Renal pelvis (tissue), 4 donors: Measurements from ENCODE around the gene MAPKBP1. TPM values are rescaled to one million over a fixed set of nuclear protein-coding genes. Genes with fewer than 3 reads are reported as not detected.
"Not testable (repeated sequence)": the region's sequence is repeated elsewhere in the genome, so short reads cannot be mapped to it uniquely, and the experiment has no call there.

Experiments used
- DNase-seq: peaks from one replicate; pipeline ENCODE4 v3.0.0-alpha.2; 2013
- polyA plus RNA-seq, 3 donors: library from polyadenylated mRNA; unstranded; fragments of 120-200 nt; gene quantifications; one replicate each; pipeline ENCODE4 v1.2.1, GENCODE V29; 2013; ENCODE audit not compliant: insufficient read length in 3 of 3

The MAPKBP1 gene
- polyA plus RNA-seq, 3 donors: 11.7 to 19.8 (median 19.2) TPM

- no peak for DNase-seq
Measured at GRCh38 chr15:41825572-41826535, 51.6 kb downstream of the MAPKBP1 start.

GRCh38 chr15:41827290-41827879 is 53.1 kb downstream of the MAPKBP1 start:
- DNase-seq: no peak

- peak; percentile 87 for DNase-seq
Measured at GRCh38 chr15:41827880-41828806, 53.9 kb downstream of the MAPKBP1 start, which contains the start of gene JMJD7. Gene JMJD7 (plus strand): TSS chr15:41828092. CDS start chr15:41828125, 33 bp downstream.

- no peak for DNase-seq
Measured at GRCh38 chr15:41828807-41829141, 54.5 kb downstream of the MAPKBP1 start.

GRCh38 chr15:41829959-41830646 is 55.8 kb downstream of the MAPKBP1 start:
- no peak for DNase-seq

- not testable (repeated sequence) for DNase-seq
Measured at GRCh38 chr15:41831291-41831690, 57.0 kb downstream of the MAPKBP1 start.

GRCh38 chr15:41832208-41832607 is 57.9 kb downstream of the MAPKBP1 start:
- DNase-seq: no peak

- DNase-seq: no peak
Measured at GRCh38 chr15:41832875-41833274, 58.6 kb downstream of the MAPKBP1 start.

- DNase-seq: no peak
Measured at GRCh38 chr15:41834096-41834495, 59.8 kb downstream of the MAPKBP1 start.

GRCh38 chr15:41836073-41836472 is 61.8 kb downstream of the MAPKBP1 start:
- DNase-seq: no peak

GRCh38 chr15:41836713-41837454 is 62.6 kb downstream of the MAPKBP1 start:
- no peak for DNase-seq

- DNase-seq: no peak
Measured at GRCh38 chr15:41838400-41838897, 64.2 kb downstream of the MAPKBP1 start, which contains the start of gene PLA2G4B. Gene PLA2G4B (plus strand): TSS chr15:41838847. CDS start chr15:41838914, 67 bp downstream.

- DNase-seq: no peak
Measured at GRCh38 chr15:41839781-41840491, 65.7 kb downstream of the MAPKBP1 start.

- no peak for DNase-seq
Measured at GRCh38 chr15:41840673-41841072, 66.4 kb downstream of the MAPKBP1 start.

- DNase-seq: no peak
Measured at GRCh38 chr15:41841131-41841530, 66.8 kb downstream of the MAPKBP1 start.

GRCh38 chr15:41842229-41842628 is 67.9 kb downstream of the MAPKBP1 start:
- no peak for DNase-seq

GRCh38 chr15:41843571-41843970 is 69.3 kb downstream of the MAPKBP1 start:
- DNase-seq: no peak

- DNase-seq: no peak
Measured at GRCh38 chr15:41844814-41845213, 70.5 kb downstream of the MAPKBP1 start.

- no peak for DNase-seq
Measured at GRCh38 chr15:41847206-41847605, 72.9 kb downstream of the MAPKBP1 start.

GRCh38 chr15:41847981-41848380 is 73.7 kb downstream of the MAPKBP1 start:
- no peak for DNase-seq
